Measurements from ENCODE around the gene TMEM247. TPM values are rescaled to one million over a fixed set of nuclear protein-coding genes. Genes with fewer than 3 reads are reported as not detected.
"Not testable (repeated sequence)": the region's sequence is repeated elsewhere in the genome, so short reads cannot be mapped to it uniquely, and the experiment has no call there.

The TMEM247 gene
- total RNA-seq, 1 experiment from 2014 or later: not detected

GRCh38 chr2:46521215-46521683, 41.9 kb downstream of the TMEM247 start:
- peaks cover under 1% of the 10 kb centered on the region for H3K9me3 Mint-ChIP-seq (ENCODE audit: unreplicated experiment)
- H3K4me3 ChIP-seq (ENCODE audit: low read depth, low read length): no peak overlapping the region
- no peak overlapping the region for H3K4me3 Mint-ChIP-seq (ENCODE audit: unreplicated experiment)
- ChIA-PET CTCF (no interaction called here), POLR2A (no interaction called here)
- H3K4me1 Mint-ChIP-seq (ENCODE audit: low read depth, unreplicated experiment): no peaks in the 10 kb centered on the region
- no peaks in the 10 kb centered on the region for H3K36me3 Mint-ChIP-seq (ENCODE audit: insufficient read depth, unreplicated experiment)
- no peaks in the 10 kb centered on the region for H3K4me1 ChIP-seq
- TF ChIP-seq, protein P1, sequence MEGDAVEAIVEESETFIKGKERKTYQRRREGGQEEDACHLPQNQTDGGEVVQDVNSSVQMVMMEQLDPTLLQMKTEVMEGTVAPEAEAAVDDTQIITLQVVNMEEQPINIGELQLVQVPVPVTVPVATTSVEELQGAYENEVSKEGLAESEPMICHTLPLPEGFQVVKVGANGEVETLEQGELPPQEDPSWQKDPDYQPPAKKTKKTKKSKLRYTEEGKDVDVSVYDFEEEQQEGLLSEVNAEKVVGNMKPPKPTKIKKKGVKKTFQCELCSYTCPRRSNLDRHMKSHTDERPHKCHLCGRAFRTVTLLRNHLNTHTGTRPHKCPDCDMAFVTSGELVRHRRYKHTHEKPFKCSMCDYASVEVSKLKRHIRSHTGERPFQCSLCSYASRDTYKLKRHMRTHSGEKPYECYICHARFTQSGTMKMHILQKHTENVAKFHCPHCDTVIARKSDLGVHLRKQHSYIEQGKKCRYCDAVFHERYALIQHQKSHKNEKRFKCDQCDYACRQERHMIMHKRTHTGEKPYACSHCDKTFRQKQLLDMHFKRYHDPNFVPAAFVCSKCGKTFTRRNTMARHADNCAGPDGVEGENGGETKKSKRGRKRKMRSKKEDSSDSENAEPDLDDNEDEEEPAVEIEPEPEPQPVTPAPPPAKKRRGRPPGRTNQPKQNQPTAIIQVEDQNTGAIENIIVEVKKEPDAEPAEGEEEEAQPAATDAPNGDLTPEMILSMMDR (IDR thresholded peaks at IDR 0.05; ENCODE audit: insufficient read depth in 1 of 2, low read depth in 1 of 2, low read length in 1 of 2, severe bottlenecking in 1 of 2, unreplicated experiment in 1 of 2): no peak
- H3K9me3 ChIP-seq: peaks cover 3% of the 10 kb centered on the region; the same call in 1 of the 2 replicates
- DNase-seq: no peak
- no TSS peak for BruUV-seq (replicated peaks)
- peaks cover 6% of the 10 kb centered on the region for H3K27me3 Mint-ChIP-seq (ENCODE audit: insufficient read depth, unreplicated experiment)
- H3K36me3 ChIP-seq (ENCODE audit: control insufficient read depth, insufficient read depth, low read length): no peaks in the 10 kb centered on the region
- H3K27ac Mint-ChIP-seq (ENCODE audit: unreplicated experiment): no peak overlapping the region
- no peaks in the 10 kb centered on the region for H3K27me3 ChIP-seq (replicated peaks; ENCODE audit: control insufficient read depth, insufficient read depth, low read length)
- intact Hi-C loops (cut with micrococcal nuclease; ENCODE audit: unreplicated experiment): no loop called here

- H3K4me1 ChIP-seq; H3K36me3 ChIP-seq (ENCODE audit: control insufficient read depth, insufficient read depth, low read length); H3K9me3 ChIP-seq; H3K27me3 ChIP-seq (replicated peaks; ENCODE audit: control insufficient read depth, insufficient read depth, low read length); CTCF ChIA-PET; DNase-seq; H3K36me3 Mint-ChIP-seq (ENCODE audit: insufficient read depth, unreplicated experiment); intact Hi-C loops (cut with micrococcal nuclease; ENCODE audit: unreplicated experiment); H3K27ac Mint-ChIP-seq (ENCODE audit: unreplicated experiment); H3K4me3 ChIP-seq (ENCODE audit: low read depth, low read length); H3K4me1 Mint-ChIP-seq (ENCODE audit: low read depth, unreplicated experiment); H3K27me3 Mint-ChIP-seq (ENCODE audit: insufficient read depth, unreplicated experiment); BruUV-seq (replicated peaks); H3K4me3 Mint-ChIP-seq (ENCODE audit: unreplicated experiment); H3K9me3 Mint-ChIP-seq (ENCODE audit: unreplicated experiment): not testable (repeated sequence)
- POLR2A ChIA-PET: interaction anchor here (0.5 kb wide), 1 partner anchor 175 kb away, joined by 6 read pairs; no protein-coding TSS in a partner anchor
Measured at GRCh38 chr2:46522385-46522784, 43.0 kb downstream of the TMEM247 start.

GRCh38 chr2:46525522-46526155, 46.3 kb downstream of the TMEM247 start:
- DNase-seq: no peak
- Mint-ChIP-seq H3K27me3 (ENCODE audit: insufficient read depth, unreplicated experiment) (peaks cover 6% of the 10 kb centered on the region), H3K36me3 (ENCODE audit: insufficient read depth, unreplicated experiment) (no peaks in the 10 kb centered on the region), H3K4me1 (ENCODE audit: low read depth, unreplicated experiment) (no peaks in the 10 kb centered on the region), H3K4me3 (ENCODE audit: unreplicated experiment) (no peak overlapping the region), H3K27ac (ENCODE audit: unreplicated experiment) (no peak overlapping the region), H3K9me3 (ENCODE audit: unreplicated experiment) (no peaks in the 10 kb centered on the region)
- intact Hi-C loops (cut with micrococcal nuclease; ENCODE audit: unreplicated experiment): no loop called here
- no peak overlapping the region for H3K4me3 ChIP-seq (ENCODE audit: low read depth, low read length)
- H3K4me1 ChIP-seq: no peaks in the 10 kb centered on the region
- H3K9me3 ChIP-seq: no peaks in the 10 kb centered on the region
- H3K36me3 ChIP-seq (ENCODE audit: control insufficient read depth, insufficient read depth, low read length): no peaks in the 10 kb centered on the region
- ChIA-PET CTCF (no interaction called here), POLR2A (no interaction called here)
- no peaks in the 10 kb centered on the region for H3K27me3 ChIP-seq (replicated peaks; ENCODE audit: control insufficient read depth, insufficient read depth, low read length)
- BruUV-seq (replicated peaks): no TSS peak
- TF ChIP-seq, protein P1 (IDR thresholded peaks at IDR 0.05; ENCODE audit: insufficient read depth in 1 of 2, low read depth in 1 of 2, low read length in 1 of 2, severe bottlenecking in 1 of 2, unreplicated experiment in 1 of 2): no peak

All from Caco-2 (cell line).